AG08395 (cell line): ENCODE data around the gene LAMA1.
A peak's percentile ranks its signal among the peaks of the same experiment; 100 is the strongest.

Experiments used
- DNase-seq: peaks from one replicate; pipeline ENCODE4 v3.0.0; 2012; ENCODE audit warnings: mixed read lengths, low spot score

LAMA1 gene

GRCh38 chr18:7112936-7113335 lies 4.7 kb downstream of the LAMA1 start:
- DNase-seq, result no peak

- no peak for DNase-seq
These were observed 6.5 kb downstream of the LAMA1 start for GRCh38 chr18:7111134-7111533.

- no peak for DNase-seq
These were observed 11.7 kb downstream of the LAMA1 start for GRCh38 chr18:7105943-7106342.

GRCh38 chr18:7105268-7105667 lies 12.3 kb downstream of the LAMA1 start:
- DNase-seq, result no peak

GRCh38 chr18:7104649-7105048 lies 12.9 kb downstream of the LAMA1 start:
- no peak for DNase-seq

- DNase-seq, result no peak
These were observed 15.5 kb downstream of the LAMA1 start for GRCh38 chr18:7102131-7102530.

GRCh38 chr18:7096838-7097237 lies 20.8 kb downstream of the LAMA1 start:
- no peak for DNase-seq

- no peak for DNase-seq
These were observed 23.2 kb downstream of the LAMA1 start for GRCh38 chr18:7094427-7094826.

GRCh38 chr18:7090771-7091170 lies 26.8 kb downstream of the LAMA1 start:
- DNase-seq, result no peak

GRCh38 chr18:7089369-7089768 lies 28.2 kb downstream of the LAMA1 start:
- DNase-seq, result no peak

GRCh38 chr18:7084080-7085065 lies 33.2 kb downstream of the LAMA1 start:
- DNase-seq, result peak; percentile 73

GRCh38 chr18:7082671-7083070 lies 34.9 kb downstream of the LAMA1 start:
- DNase-seq, result no peak

- DNase-seq, result no peak
These were observed 38.4 kb downstream of the LAMA1 start for GRCh38 chr18:7079231-7079630.

GRCh38 chr18:7072593-7072992 lies 45.0 kb downstream of the LAMA1 start:
- no peak for DNase-seq

- DNase-seq, result no peak
These were observed 46.0 kb downstream of the LAMA1 start for GRCh38 chr18:7071600-7071999.

- no peak for DNase-seq
These were observed 47.1 kb downstream of the LAMA1 start for GRCh38 chr18:7070466-7070865.

- no peak for DNase-seq
These were observed 48.6 kb downstream of the LAMA1 start for GRCh38 chr18:7068871-7069590.

- DNase-seq, result no peak
These were observed 50.5 kb downstream of the LAMA1 start for GRCh38 chr18:7066965-7067555.

GRCh38 chr18:7065736-7066135 lies 51.9 kb downstream of the LAMA1 start:
- no peak for DNase-seq

GRCh38 chr18:7064346-7064745 lies 53.3 kb downstream of the LAMA1 start:
- DNase-seq, result no peak

GRCh38 chr18:7062811-7063210 lies 54.8 kb downstream of the LAMA1 start:
- DNase-seq, result no peak

GRCh38 chr18:7062236-7062635 lies 55.4 kb downstream of the LAMA1 start:
- DNase-seq, result no peak

- no peak for DNase-seq
These were observed 58.3 kb downstream of the LAMA1 start for GRCh38 chr18:7059276-7059675.
